H1 (cell line): ENCODE results near the gene MAS1. TPM values are rescaled to one million over a fixed set of nuclear protein-coding genes. Genes with fewer than 3 reads are reported as not detected.

Experiments
- CTCF ChIA-PET: fragments of 300-600 bp; sonication (Branson Sonifier 250); formaldehyde crosslinking; loops from one replicate; lab custom pipeline; 2021; ENCODE audit not compliant: partially characterized antibody; lab: Charles Lee
- POLR2A ChIA-PET: fragments of 300-600 bp; sonication (Branson Sonifier 250); formaldehyde crosslinking; loops from one replicate; lab custom pipeline; 2021; ENCODE audit warnings: inconsistent platforms; ENCODE audit not compliant: partially characterized antibody; lab: Charles Lee
- DNase-seq, 2 experiments: peaks; one replicate each; pipeline versions ENCODE4 v3.0.0 to v3.0.0-alpha.2; 2010 to 2022; ENCODE audit warnings: low spot score in 2 of 2, low read depth in 1 of 2, mixed read lengths in 1 of 2
- FAIRE-seq: peaks from 2 replicates; lab custom pipeline; 2011; peaks lifted over from hg19 to GRCh38; lab: Jason Lieb, UNC
- H2AFZ ChIP-seq: 2 replicates; pipeline ENCODE4 v1.8.1; 2012; ENCODE audit warnings: low read length, inconsistent platforms
- H2AK5ac ChIP-seq: 2 replicates; pipeline ENCODE4 v1.6.1; 2013; ENCODE audit warnings: low read depth, low read length
- H2BK120ac ChIP-seq: replicated peaks from 2 replicates; pipeline ENCODE3; 2013; ENCODE audit warnings: low read depth, low read length, inconsistent platforms
- H2BK12ac ChIP-seq: 2 replicates; pipeline ENCODE4 v1.6.1; 2013; ENCODE audit warnings: low read depth, low read length
- H2BK15ac ChIP-seq: 2 replicates; pipeline ENCODE4 v1.6.1; 2013; ENCODE audit warnings: low read length
- H2BK20ac ChIP-seq: 2 replicates; pipeline ENCODE4 v1.6.1; 2013; ENCODE audit warnings: low read length
- H2BK5ac ChIP-seq: 2 replicates; pipeline ENCODE4 v1.6.1; 2013; ENCODE audit warnings: low read depth, low read length
- H3K14ac ChIP-seq: 2 replicates; pipeline ENCODE4 v1.6.1; 2013; ENCODE audit warnings: inconsistent platforms; ENCODE audit not compliant: insufficient read length
- H3K18ac ChIP-seq: 2 replicates; pipeline ENCODE4 v1.6.1; 2013; ENCODE audit warnings: low read length; ENCODE audit errors: extremely low read depth
- H3K23ac ChIP-seq: 2 replicates; pipeline ENCODE4 v1.6.1; 2013; ENCODE audit warnings: inconsistent platforms; ENCODE audit not compliant: insufficient read length
- H3K23me2 ChIP-seq: 2 replicates; pipeline ENCODE4 v1.6.1; 2013; ENCODE audit warnings: low read depth, low read length
- H3K27ac ChIP-seq: 2 replicates; pipeline ENCODE4 v1.6.1; 2011; ENCODE audit warnings: low read depth, low read length, inconsistent platforms
- H3K27me3 ChIP-seq, 4 experiments: replicated peaks in 1 of 4; 1 replicate in 1 of 4; 2 replicates in 3 of 4; pipeline versions ENCODE4 v1.6.1 to v1.8.1; 2011 to 2013; ENCODE audit warnings: low read length in 3 of 4, mild to moderate bottlenecking in 3 of 4, inconsistent platforms in 2 of 4, mixed read lengths in 2 of 4, moderate library complexity in 1 of 4; ENCODE audit not compliant: control insufficient read depth in 3 of 4, insufficient read depth in 3 of 4; ENCODE audit errors: extremely low read depth in 1 of 4
- H3K36me3 ChIP-seq, 4 experiments: 2 replicates each; pipeline versions ENCODE4 v1.6.1 to v1.8.1; 2011 to 2013; ENCODE audit warnings: mild to moderate bottlenecking in 4 of 4, low read length in 3 of 4, moderate library complexity in 2 of 4, control low read depth in 1 of 4, inconsistent platforms in 1 of 4; ENCODE audit not compliant: insufficient read depth in 4 of 4, control insufficient read depth in 2 of 4
- H3K4ac ChIP-seq: replicated peaks from 2 replicates; pipeline ENCODE3; 2013; ENCODE audit warnings: low read length, low read depth, mixed read lengths, inconsistent platforms; ENCODE audit not compliant: insufficient read length
- H3K4me1 ChIP-seq, 4 experiments: replicated peaks in 1 of 4; 1 replicate in 1 of 4; 2 replicates in 3 of 4; pipeline versions ENCODE4 v1.6.1 to v1.8.1; 2011 to 2013; ENCODE audit warnings: low read length in 3 of 4, inconsistent platforms in 2 of 4, mixed read lengths in 1 of 4; ENCODE audit not compliant: insufficient read depth in 4 of 4, control insufficient read depth in 3 of 4
- H3K4me2 ChIP-seq, 2 experiments: 2 replicates each; pipeline versions ENCODE4 v1.6.1 to v1.8.1; 2011 to 2013; ENCODE audit warnings: low read depth in 2 of 2, low read length in 2 of 2, control low read depth in 1 of 2, inconsistent platforms in 1 of 2, mild to moderate bottlenecking in 1 of 2; ENCODE audit not compliant: insufficient read depth in 1 of 2
- H3K4me3 ChIP-seq, 4 experiments: fragments of 200-600, 300-600 bp in 1 of 4; sonication (generic), shearing (Covaris generic), sonication (Bioruptor Twin) in 1 of 4; 2 replicates each; pipeline versions ENCODE4 v1.5.1 to v1.8.1; 2011 to 2016; ENCODE audit warnings: low read length in 4 of 4, low read depth in 3 of 4, control low read depth in 2 of 4, inconsistent platforms in 2 of 4, mild to moderate bottlenecking in 2 of 4, mixed read lengths in 1 of 4, moderate library complexity in 1 of 4; ENCODE audit not compliant: insufficient read depth in 2 of 4; ENCODE audit errors: extremely low read depth in 1 of 4
- H3K56ac ChIP-seq: replicated peaks from 2 replicates; pipeline ENCODE3; 2013; ENCODE audit warnings: low read depth, mild to moderate bottlenecking, mixed read lengths, low read length, inconsistent platforms; ENCODE audit not compliant: insufficient read length
- H3K79me1 ChIP-seq: 2 replicates; pipeline ENCODE4 v1.6.1; 2013; ENCODE audit warnings: low read depth, low read length, control low read depth
- H3K79me2 ChIP-seq, 2 experiments: 2 replicates each; pipeline versions ENCODE4 v1.6.1 to v1.8.1; 2012 to 2013; ENCODE audit warnings: low read length in 2 of 2, mild to moderate bottlenecking in 2 of 2, inconsistent platforms in 1 of 2; ENCODE audit not compliant: insufficient read depth in 2 of 2, control insufficient read depth in 1 of 2
- H3K9ac ChIP-seq, 4 experiments: replicated peaks in 1 of 4; 1 replicate in 1 of 4; 2 replicates in 3 of 4; pipeline versions ENCODE4 v1.6.1 to v1.8.1; 2011 to 2013; ENCODE audit warnings: low read depth in 3 of 4, low read length in 3 of 4, control low read depth in 2 of 4, mild to moderate bottlenecking in 2 of 4, moderate library complexity in 2 of 4, inconsistent platforms in 1 of 4; ENCODE audit errors: extremely low read depth in 1 of 4
- H3K9me3 ChIP-seq, 2 experiments: 2 replicates each; pipeline versions ENCODE4 v1.6.1 to v1.8.1; 2012 to 2013; ENCODE audit warnings: mild to moderate bottlenecking in 2 of 2, moderate library complexity in 2 of 2, control low read depth in 1 of 2, inconsistent platforms in 1 of 2, low read depth in 1 of 2, low read length in 1 of 2, mixed read lengths in 1 of 2; ENCODE audit not compliant: insufficient read depth in 2 of 2
- H4K20me1 ChIP-seq, 2 experiments: replicated peaks in 1 of 2; 2 replicates each; pipeline versions ENCODE3 to v1.8.1; 2011 to 2013; ENCODE audit warnings: inconsistent platforms in 2 of 2, low read length in 2 of 2, mild to moderate bottlenecking in 1 of 2; ENCODE audit not compliant: insufficient read depth in 2 of 2, control insufficient read depth in 1 of 2
- H4K5ac ChIP-seq: 2 replicates; pipeline ENCODE4 v1.6.1; 2013; ENCODE audit warnings: low read length, low read depth, mixed read lengths, inconsistent platforms; ENCODE audit not compliant: insufficient read length
- H4K8ac ChIP-seq: 2 replicates; pipeline ENCODE4 v1.8.0; 2013; ENCODE audit warnings: mild to moderate bottlenecking, moderate library complexity, low read length, inconsistent platforms; ENCODE audit not compliant: insufficient read depth; ENCODE audit errors: extremely low read depth
- H4K91ac ChIP-seq: replicated peaks from 2 replicates; pipeline ENCODE3; 2013; ENCODE audit warnings: low read length, mixed read lengths, inconsistent platforms; ENCODE audit not compliant: insufficient read length
- BRCA1 ChIP-seq: IDR thresholded peaks from 2 replicates; pipeline ENCODE4 v1.6.1; 2012; ENCODE audit warnings: low read depth, low read length, improper control_type of control experiment
- GTF2F1 ChIP-seq: IDR thresholded peaks from 2 replicates; pipeline ENCODE4 v1.6.1; 2012; ENCODE audit warnings: low read depth, low read length, improper control_type of control experiment, borderline replicate concordance
- NANOG ChIP-seq: IDR thresholded peaks from 2 replicates; pipeline ENCODE4 v1.6.1; 2011; ENCODE audit warnings: low read length, low read depth, mild to moderate bottlenecking, inconsistent platforms; ENCODE audit not compliant: insufficient read depth, poor library complexity, severe bottlenecking
- POU5F1 ChIP-seq: IDR thresholded peaks from 2 replicates; pipeline ENCODE4 v1.6.1; 2011; ENCODE audit warnings: low read depth, mild to moderate bottlenecking, low read length, moderate library complexity
- RAD21 ChIP-seq, 2 experiments: IDR thresholded peaks in 1 of 2; conservative IDR thresholded peaks in 1 of 2; 2 replicates each; pipeline ENCODE4 v1.6.1; 2011; ENCODE audit warnings: low read depth in 2 of 2, low read length in 2 of 2, improper control_type of control experiment in 1 of 2, inconsistent platforms in 1 of 2, mild to moderate bottlenecking in 1 of 2, moderate library complexity in 1 of 2
- RNF2 ChIP-seq: fragments of 200-900, 300-1000 bp; sonication (generic); IDR thresholded peaks from 2 replicates; pipeline ENCODE4 v1.7.1; 2016; ENCODE audit warnings: borderline replicate concordance, low read depth, mild to moderate bottlenecking, antibody characterized with exemption, low read length; ENCODE audit not compliant: poor library complexity, severe bottlenecking; ENCODE audit errors: missing control alignments
- SP2 ChIP-seq: IDR thresholded peaks from 2 replicates; pipeline ENCODE4 v1.6.1; 2012; ENCODE audit warnings: mild to moderate bottlenecking, low read length, inconsistent platforms
- TBP ChIP-seq: IDR thresholded peaks from 2 replicates; pipeline ENCODE4 v1.6.1; 2011; ENCODE audit warnings: low read depth, low read length, improper control_type of control experiment
- polyA plus RNA-seq, 7 experiments: library from polyadenylated mRNA; depleted of rRNA in 3 of 7; stranded (reverse) in 5 of 7; unstranded in 2 of 7; fragments of >200 nt in 5 of 7; fragments of 200-250 nt in 2 of 7; gene quantifications; 1 replicate in 5 of 7; 2 replicates in 1 of 7; 4 replicates in 1 of 7; pipeline versions ENCODE4 v1.2.1 to v1.2.3, GENCODE V29; 2011 to 2013; ENCODE audit warnings: missing spikeins in 2 of 7, mixed read lengths in 2 of 7
- total RNA-seq: library from RNA; stranded (reverse); fragmentation: NEBNext Ultra II Directional; extraction: Animal tissue kit (Norgen Biotek cat#: 25700); gene quantifications from 2 replicates; pipeline ENCODE4 v1.2.1, GENCODE V29; 2021

Gene MAS1
- total and polyA plus RNA-seq, 2 of the 8 experiments (the other 6 are each of a cell fraction or from before 2014, with no cell fraction given) = 0.02 TPM; not detected in 1

DNA sequence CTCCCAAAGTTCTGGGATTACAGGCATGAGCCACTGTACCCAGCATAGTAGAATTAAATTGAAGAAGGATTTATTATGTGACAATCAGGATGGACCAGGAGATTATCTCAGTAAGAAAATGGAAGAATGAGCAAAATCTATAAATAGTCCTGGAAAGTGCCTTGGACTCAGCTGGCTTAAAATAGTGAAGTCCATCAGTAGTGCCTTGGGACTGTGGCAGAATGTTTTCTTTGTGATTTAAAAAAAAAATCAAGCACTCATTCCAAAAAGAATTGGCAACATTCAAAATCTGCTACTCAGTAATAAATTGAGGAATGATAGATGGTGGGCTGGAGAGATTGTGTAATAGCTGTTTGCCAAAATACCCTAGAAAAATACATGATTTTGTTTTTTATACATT is 37.0 kb upstream of the MAS1 start:
- no peak overlapping the region for H2BK5ac ChIP-seq
- H3K36me3 ChIP-seq = no peaks in the 10 kb centered on the region
- no peak overlapping the region for H3K4me2 ChIP-seq
- no peak overlapping the region for H4K5ac ChIP-seq
- H2AFZ ChIP-seq = no peak overlapping the region
- no peaks in the 10 kb centered on the region for H3K79me1 ChIP-seq
- H3K23me2 ChIP-seq = no peaks in the 10 kb centered on the region
- no peak overlapping the region for H3K23ac ChIP-seq
- no peak overlapping the region for H3K18ac ChIP-seq
- no peak overlapping the region for H2BK120ac ChIP-seq
- TF ChIP-seq POU5F1 = no peak
- no peak for TF ChIP-seq RNF2
- no peak for TF ChIP-seq GTF2F1
- TF ChIP-seq RAD21 (IDR thresholded peaks at IDR 0.05 in 1 of 2, conservative IDR thresholded peaks at IDR 0.05 in 1 of 2; ENCODE audit: low read depth in 2 of 2, low read length in 2 of 2) = no peak
- TF ChIP-seq TBP = no peak
- no peak for TF ChIP-seq NANOG
- no peak for TF ChIP-seq SP2
- TF ChIP-seq BRCA1 = no peak
- TF ChIP-seq, all 59 proteins: peak for 0
- Histone ChIP-seq H2BK15ac (no peak overlapping the region), H4K8ac (no peak overlapping the region), H4K91ac (no peak overlapping the region), H3K4me3 (no peak overlapping the region), H3K79me2 (no peaks in the 10 kb centered on the region), H2BK12ac (no peak overlapping the region), H3K4ac (no peak overlapping the region), H3K4me1 (no peaks in the 10 kb centered on the region), H3K56ac (no peak overlapping the region), H2AK5ac (no peak overlapping the region), H4K20me1 (no peaks in the 10 kb centered on the region), H3K9me3 (peaks cover 6 to 7% of the 10 kb centered on the region in 2 experiments; a peak in 2 of 4 replicates), H2BK20ac (no peak overlapping the region), H3K27me3 (no peaks in the 10 kb centered on the region), H3K9ac (no peak overlapping the region), H3K14ac (no peak overlapping the region), H3K27ac (no peak overlapping the region)
- CTCF ChIA-PET = interaction anchor here (0.6 to 2.2 kb wide), 6 partner anchors 9 to 679 kb away, joined by 3 to 7 read pairs (median 4); no protein-coding TSS in a partner anchor
- POLR2A ChIA-PET = interaction anchor here (5.6 kb wide), 1 partner anchor 63 kb away, joined by 24 read pairs; the partner anchor contains the start of genes MRPL18 and TCP1
- FAIRE-seq (no peak), DNase-seq (no peak)
